ENCODE results near the gene LBX2. TPM values are rescaled to one million over a fixed set of nuclear protein-coding genes. Genes with fewer than 3 reads are reported as not detected.

The LBX2 gene
- total RNA-seq, 1 experiment from 2014 or later: not detected

DNA sequence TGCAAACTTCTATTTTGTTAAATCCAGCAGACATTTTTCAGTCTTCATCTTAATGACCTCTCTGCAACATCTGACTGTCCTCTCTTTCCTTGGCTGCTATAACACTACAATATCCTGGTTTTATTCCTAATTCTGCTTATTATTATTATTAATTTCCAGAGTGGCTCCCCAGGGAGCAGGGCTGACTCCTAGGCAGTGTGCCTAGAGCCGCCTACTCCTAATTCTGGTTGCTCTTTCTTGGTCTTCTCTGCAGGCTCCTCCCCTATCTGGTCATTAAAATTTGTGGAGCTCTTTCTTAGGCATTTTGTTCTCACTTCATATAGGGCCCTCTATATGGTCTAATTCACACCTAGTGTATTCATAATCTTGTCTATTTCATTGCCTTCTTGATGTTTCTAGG lies 43.6 kb upstream of the LBX2 start:
- no peak overlapping the region for H3K27ac Mint-ChIP-seq (ENCODE audit: low read depth, unreplicated experiment)
- H3K36me3 Mint-ChIP-seq (ENCODE audit: insufficient read depth, unreplicated experiment): no peaks in the 10 kb centered on the region
- no peak for DNase-seq (ENCODE audit: unreplicated experiment)
- intact Hi-C loops (cut with micrococcal nuclease): no loop called here
- H3K9me3 Mint-ChIP-seq (ENCODE audit: unreplicated experiment): no peaks in the 10 kb centered on the region
- TF ChIP-seq CTCF (IDR thresholded peaks at IDR 0.05; ENCODE audit: unreplicated experiment): no peak
- BruUV-seq (replicated peaks): no TSS peak
- H3K27me3 Mint-ChIP-seq (ENCODE audit: insufficient read depth, unreplicated experiment): no peaks in the 10 kb centered on the region
- H3K4me1 Mint-ChIP-seq (ENCODE audit: insufficient read depth, unreplicated experiment): no peaks in the 10 kb centered on the region
- ChIA-PET CTCF (interaction anchor here (0.6 to 1.1 kb wide), 5 partner anchors 11 to 918 kb away, joined by 3 to 5 read pairs (median 3); no protein-coding TSS in a partner anchor), POLR2A (no interaction called here)
- H3K4me3 Mint-ChIP-seq (ENCODE audit: unreplicated experiment): no peak overlapping the region

DNA sequence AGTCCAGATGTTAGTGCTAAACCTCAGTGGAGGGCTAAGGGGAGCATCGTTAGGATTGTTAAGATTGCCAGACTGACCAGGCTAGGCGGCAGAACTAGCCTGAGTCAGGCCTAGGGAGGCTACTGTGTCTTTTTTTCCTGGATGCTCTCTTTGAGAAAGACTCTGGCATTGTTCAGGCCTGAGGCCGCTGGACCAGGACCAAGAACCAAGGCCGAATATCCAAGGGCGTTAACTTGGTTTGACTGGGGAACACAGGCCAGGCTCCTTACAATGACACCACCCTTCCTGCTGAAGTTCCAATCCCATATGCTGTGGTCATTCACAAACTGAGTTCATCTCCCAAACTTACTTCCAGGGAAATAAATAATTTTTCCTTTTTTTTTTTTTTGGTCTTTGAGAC lies 40.9 kb upstream of the LBX2 start:
- Mint-ChIP-seq H3K36me3 (ENCODE audit: insufficient read depth, unreplicated experiment) (no peaks in the 10 kb centered on the region), H3K9me3 (ENCODE audit: unreplicated experiment) (no peaks in the 10 kb centered on the region), H3K27me3 (ENCODE audit: insufficient read depth, unreplicated experiment) (no peaks in the 10 kb centered on the region), H3K27ac (ENCODE audit: low read depth, unreplicated experiment) (no peak overlapping the region), H3K4me1 (ENCODE audit: insufficient read depth, unreplicated experiment) (peaks cover 6% of the 10 kb centered on the region), H3K4me3 (ENCODE audit: unreplicated experiment) (no peak overlapping the region)
- POLR2A ChIA-PET: interaction anchor here (0.5 kb wide), 1 partner anchor 136 kb away, joined by 3 read pairs; no protein-coding TSS in a partner anchor
- BruUV-seq (replicated peaks): no TSS peak
- CTCF ChIA-PET: no interaction called here
- no peak for DNase-seq (ENCODE audit: unreplicated experiment)
- no peak for TF ChIP-seq CTCF (IDR thresholded peaks at IDR 0.05; ENCODE audit: unreplicated experiment)
- intact Hi-C loops (cut with micrococcal nuclease): no loop called here

- Mint-ChIP-seq H3K9me3 (ENCODE audit: unreplicated experiment) (no peaks in the 10 kb centered on the region), H3K4me1 (ENCODE audit: insufficient read depth, unreplicated experiment) (peaks cover 6% of the 10 kb centered on the region), H3K27me3 (ENCODE audit: insufficient read depth, unreplicated experiment) (no peaks in the 10 kb centered on the region), H3K27ac (ENCODE audit: low read depth, unreplicated experiment) (no peak overlapping the region), H3K4me3 (ENCODE audit: unreplicated experiment) (no peak overlapping the region), H3K36me3 (ENCODE audit: insufficient read depth, unreplicated experiment) (no peaks in the 10 kb centered on the region)
- TF ChIP-seq CTCF (IDR thresholded peaks at IDR 0.05; ENCODE audit: unreplicated experiment): no peak
- POLR2A ChIA-PET: interaction anchor here (0.8 to 1.2 kb wide), 3 partner anchors 10 to 1137 kb away, joined by 4 to 5 read pairs (median 4); partner anchors contain the start of genes AUP1 and HTRA2
- CTCF ChIA-PET: interaction anchor here (0.5 to 1.0 kb wide), 3 partner anchors 10 to 55 kb away, joined by 3 to 4 read pairs (median 3); no protein-coding TSS in a partner anchor
- no TSS peak for BruUV-seq (replicated peaks)
- no peak for DNase-seq (ENCODE audit: unreplicated experiment)
- intact Hi-C loops (cut with micrococcal nuclease): no loop called here
Observed at GRCh38 chr2:74538881-74539339, 39.5 kb upstream of the LBX2 start.

DNA sequence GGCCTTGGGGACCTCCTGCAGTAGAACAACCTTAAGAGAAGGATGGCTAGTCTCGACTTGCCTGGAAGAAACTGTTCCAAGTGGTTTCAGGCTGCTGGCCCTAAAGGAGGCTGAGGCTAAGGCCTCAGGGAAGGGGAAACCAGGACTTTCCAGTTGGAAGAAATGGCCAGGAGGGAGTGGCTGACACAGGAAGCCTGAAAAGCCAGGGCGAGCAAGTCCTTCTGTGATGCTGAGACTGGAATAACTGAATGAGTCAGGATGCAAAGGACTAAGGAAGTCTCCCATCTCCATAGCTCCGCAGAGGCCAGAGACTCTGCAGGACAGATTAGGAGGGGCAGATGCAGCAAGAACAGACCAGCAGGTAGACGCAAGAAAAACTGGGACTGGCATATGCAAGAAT lies 37.7 kb upstream of the LBX2 start:
- DNase-seq (ENCODE audit: unreplicated experiment): peak; percentile 33
- no peak for TF ChIP-seq CTCF (IDR thresholded peaks at IDR 0.05; ENCODE audit: unreplicated experiment)
- Mint-ChIP-seq H3K4me1 (ENCODE audit: insufficient read depth, unreplicated experiment) (peaks cover 8% of the 10 kb centered on the region), H3K27me3 (ENCODE audit: insufficient read depth, unreplicated experiment) (no peaks in the 10 kb centered on the region), H3K27ac (ENCODE audit: low read depth, unreplicated experiment) (peak overlapping the region; percentile 49), H3K4me3 (ENCODE audit: unreplicated experiment) (no peak overlapping the region), H3K36me3 (ENCODE audit: insufficient read depth, unreplicated experiment) (no peaks in the 10 kb centered on the region), H3K9me3 (ENCODE audit: unreplicated experiment) (no peaks in the 10 kb centered on the region)
- ChIA-PET POLR2A (interaction anchor here (0.7 kb wide), 1 partner anchor 54 kb away, joined by 3 read pairs; the partner anchor contains the start of genes CCDC142 and TTC31), CTCF (no interaction called here)
- BruUV-seq (replicated peaks): no TSS peak
- intact Hi-C loops (cut with micrococcal nuclease): no loop called here
